Trophoblast cell (in vitro differentiated cells and primary cell): ENCODE measurements around the gene PRDM11.

Experiments used
- DNase-seq, 2 donors: peaks; one replicate each; pipeline ENCODE4 v3.0.0-alpha.2; 2016
- H2AFZ ChIP-seq: 2 replicates; pipeline ENCODE4 v1.6.1; 2013; ENCODE audit warnings: low read length, moderate library complexity, mild to moderate bottlenecking; ENCODE audit not compliant: insufficient read depth, poor library complexity
- H2AK5ac ChIP-seq: 2 replicates; pipeline ENCODE4 v1.6.1; 2013; ENCODE audit warnings: mild to moderate bottlenecking, low read length
- H2BK120ac ChIP-seq: 2 replicates; pipeline ENCODE4 v1.6.1; 2013; ENCODE audit warnings: low read length, mild to moderate bottlenecking, moderate library complexity; ENCODE audit not compliant: insufficient read depth, poor library complexity
- H2BK12ac ChIP-seq: 2 replicates; pipeline ENCODE4 v1.6.1; 2013; ENCODE audit warnings: mild to moderate bottlenecking, low read length, moderate library complexity
- H2BK5ac ChIP-seq: 2 replicates; pipeline ENCODE4 v1.6.1; 2013; ENCODE audit warnings: low read length, low read depth, moderate library complexity, mild to moderate bottlenecking; ENCODE audit not compliant: poor library complexity
- H3K14ac ChIP-seq: 2 replicates; pipeline ENCODE4 v1.6.1; 2013; ENCODE audit warnings: mild to moderate bottlenecking, low read length
- H3K18ac ChIP-seq: 2 replicates; pipeline ENCODE4 v1.6.1; 2013; ENCODE audit warnings: mild to moderate bottlenecking, low read length
- H3K23ac ChIP-seq: 2 replicates; pipeline ENCODE4 v1.6.1; 2013; ENCODE audit warnings: low read length
- H3K27ac ChIP-seq: 2 replicates; pipeline ENCODE4 v1.5.1; 2013; ENCODE audit warnings: low read depth, mild to moderate bottlenecking, inconsistent platforms, low read length, moderate library complexity
- H3K27me3 ChIP-seq: 2 replicates; pipeline ENCODE4 v1.6.1; 2013; ENCODE audit warnings: inconsistent platforms, mild to moderate bottlenecking, low read length, moderate library complexity; ENCODE audit not compliant: insufficient read depth
- H3K36me3 ChIP-seq, 2 experiments: 1 replicate in 1 of 2; 2 replicates in 1 of 2; pipeline ENCODE4 v1.6.1; 2013; ENCODE audit warnings: low read length in 2 of 2, mild to moderate bottlenecking in 2 of 2, moderate library complexity in 1 of 2; ENCODE audit not compliant: insufficient read depth in 2 of 2, control insufficient read depth in 1 of 2
- H3K4ac ChIP-seq: 2 replicates; pipeline ENCODE4 v1.6.1; 2013; ENCODE audit warnings: low read depth, mild to moderate bottlenecking, low read length, moderate library complexity
- H3K4me1 ChIP-seq, 2 experiments: 1 replicate in 1 of 2; 2 replicates in 1 of 2; pipeline ENCODE4 v1.6.1; 2013; ENCODE audit warnings: low read length in 2 of 2, mild to moderate bottlenecking in 2 of 2, moderate library complexity in 1 of 2; ENCODE audit not compliant: insufficient read depth in 2 of 2, control insufficient read depth in 1 of 2
- H3K4me2 ChIP-seq: 2 replicates; pipeline ENCODE4 v1.6.1; 2013; ENCODE audit warnings: inconsistent platforms, mild to moderate bottlenecking, low read length, moderate library complexity
- H3K4me3 ChIP-seq: 2 replicates; pipeline ENCODE4 v1.5.1; 2013; ENCODE audit warnings: mild to moderate bottlenecking, low read depth, low read length, inconsistent platforms
- H3K79me1 ChIP-seq: one replicate; pipeline ENCODE4 v1.6.1; 2013; ENCODE audit warnings: low read length
- H3K79me2 ChIP-seq: 2 replicates; pipeline ENCODE4 v1.6.1; 2013; ENCODE audit warnings: low read length, mild to moderate bottlenecking; ENCODE audit not compliant: control insufficient read depth, insufficient read depth, poor library complexity
- H3K9ac ChIP-seq: 2 replicates; pipeline ENCODE4 v1.6.1; 2013; ENCODE audit warnings: mild to moderate bottlenecking, low read length
- H3K9me3 ChIP-seq: 2 replicates; pipeline ENCODE4 v1.6.1; 2013; ENCODE audit warnings: low read depth, mild to moderate bottlenecking, control low read depth, inconsistent platforms, low read length; ENCODE audit not compliant: insufficient read depth
- H4K12ac ChIP-seq: 2 replicates; pipeline ENCODE4 v1.6.1; 2013; ENCODE audit warnings: low read depth, mild to moderate bottlenecking, low read length, moderate library complexity
- H4K8ac ChIP-seq: 2 replicates; pipeline ENCODE4 v1.6.1; 2013; ENCODE audit warnings: low read depth, mild to moderate bottlenecking, low read length, moderate library complexity
- H4K91ac ChIP-seq: one replicate; pipeline ENCODE4 v1.6.1; 2013; ENCODE audit warnings: low read depth, mild to moderate bottlenecking, low read length, moderate library complexity
- WGBS: extraction: QIAGEN DNeasy Blood & Tissue Kit; methylation state at CpG from one replicate; pipeline ENCODE4 v1.1.7; 2013; ENCODE audit warnings: missing lambda C conversion rate; ENCODE audit not compliant: insufficient read length, insufficient coverage; ENCODE audit errors: extremely low coverage; 5-methylcytosine and 5-hydroxymethylcytosine counted together

PRDM11 gene

GRCh38 chr11:45213717-45214116 is 67.3 kb downstream of the PRDM11 start:
- DNase-seq = no peak
- Histone ChIP-seq H3K79me1 (no peaks in the 10 kb centered on the region), H3K27me3 (no peaks in the 10 kb centered on the region), H2AFZ (no peak overlapping the region), H3K4me3 (no peak overlapping the region), H3K9me3 (no peaks in the 10 kb centered on the region), H2BK12ac (no peak overlapping the region), H3K4me2 (no peak overlapping the region), H3K36me3 (no peaks in the 10 kb centered on the region), H3K4ac (no peak overlapping the region), H3K9ac (no peak overlapping the region), H2BK120ac (no peak overlapping the region), H4K8ac (no peak overlapping the region), H3K18ac (no peak overlapping the region), H3K27ac (no peak overlapping the region), H4K91ac (no peak overlapping the region), H3K23ac (no peak overlapping the region), H4K12ac (no peak overlapping the region), H3K79me2 (no peaks in the 10 kb centered on the region), H3K14ac (no peak overlapping the region), H2BK5ac (no peak overlapping the region), H2AK5ac (no peak overlapping the region), H3K4me1 (no peaks in the 10 kb centered on the region)
- WGBS = no CpG with 5 or more reads among the region's 1 CpG

DNA sequence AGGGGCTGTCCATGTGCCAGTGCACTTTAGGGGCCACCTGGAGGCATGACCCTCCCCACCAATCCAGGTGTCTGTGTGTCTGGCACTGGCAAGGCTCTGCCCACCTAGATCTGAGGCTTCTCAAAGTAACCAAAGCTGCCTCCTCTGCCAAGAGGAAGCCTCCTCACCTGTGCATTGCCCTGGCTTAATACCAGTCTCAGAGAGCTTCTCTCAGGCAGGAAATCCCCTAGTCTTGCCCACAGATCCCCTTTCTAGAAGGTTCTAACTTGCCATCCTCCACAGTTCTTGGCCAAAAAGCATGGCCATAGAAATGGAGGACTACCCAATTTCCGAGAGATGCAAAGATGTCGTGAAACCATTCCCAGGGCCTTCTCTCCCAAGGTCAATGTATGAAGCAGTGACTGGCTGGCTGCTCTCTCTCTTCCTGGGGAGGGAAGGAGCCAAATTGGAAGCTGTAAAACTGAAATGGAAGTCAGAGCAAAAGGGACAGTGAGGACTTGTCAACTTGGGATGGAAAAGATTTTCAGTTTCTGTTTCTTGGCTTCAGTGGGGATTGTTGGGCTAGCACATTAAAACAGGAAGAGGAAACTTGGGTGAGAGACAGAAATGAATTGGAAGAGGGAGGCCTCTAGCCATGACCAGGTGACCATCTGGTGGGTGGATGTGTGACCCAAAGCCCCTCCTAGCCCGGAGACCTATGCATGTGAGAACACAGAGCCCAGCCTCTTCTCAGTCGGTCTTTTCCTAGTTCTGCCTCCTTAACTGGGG is 68.8 kb downstream of the PRDM11 start:
- no peak overlapping the region for H2BK5ac ChIP-seq
- DNase-seq = no peak
- no CpG with 5 or more reads among the region's 4 CpGs for WGBS
- H3K14ac ChIP-seq = no peak overlapping the region
- H4K91ac ChIP-seq = no peak overlapping the region
- no peak overlapping the region for H3K27ac ChIP-seq
- no peak overlapping the region for H3K4me2 ChIP-seq
- H3K79me2 ChIP-seq = no peaks in the 10 kb centered on the region
- no peak overlapping the region for H4K12ac ChIP-seq
- H2AK5ac ChIP-seq = no peak overlapping the region
- no peak overlapping the region for H3K4ac ChIP-seq
- no peak overlapping the region for H2BK12ac ChIP-seq
- H3K23ac ChIP-seq = no peak overlapping the region
- H3K79me1 ChIP-seq = no peaks in the 10 kb centered on the region
- no peak overlapping the region for H2AFZ ChIP-seq
- H3K27me3 ChIP-seq = no peaks in the 10 kb centered on the region
- no peaks in the 10 kb centered on the region for H3K4me1 ChIP-seq
- no peak overlapping the region for H2BK120ac ChIP-seq
- no peak overlapping the region for H3K9ac ChIP-seq
- H3K18ac ChIP-seq = no peak overlapping the region
- H3K9me3 ChIP-seq = no peaks in the 10 kb centered on the region
- no peaks in the 10 kb centered on the region for H3K36me3 ChIP-seq
- no peak overlapping the region for H4K8ac ChIP-seq
- H3K4me3 ChIP-seq = peak overlapping the region; percentile 31

GRCh38 chr11:45216031-45216430 is 69.6 kb downstream of the PRDM11 start:
- Histone ChIP-seq H4K91ac (no peak overlapping the region), H3K4me1 (no peaks in the 10 kb centered on the region), H3K27ac (no peak overlapping the region), H3K23ac (no peak overlapping the region), H2BK5ac (no peak overlapping the region), H4K12ac (no peak overlapping the region), H3K9me3 (no peaks in the 10 kb centered on the region), H3K4me3 (no peak overlapping the region), H3K36me3 (no peaks in the 10 kb centered on the region), H2BK120ac (no peak overlapping the region), H2AFZ (no peak overlapping the region), H4K8ac (no peak overlapping the region), H2BK12ac (no peak overlapping the region), H3K18ac (no peak overlapping the region), H3K14ac (no peak overlapping the region), H3K27me3 (no peaks in the 10 kb centered on the region), H3K79me1 (no peaks in the 10 kb centered on the region), H3K9ac (no peak overlapping the region), H2AK5ac (no peak overlapping the region), H3K4me2 (no peak overlapping the region), H3K4ac (no peak overlapping the region), H3K79me2 (no peaks in the 10 kb centered on the region)
- no peak for DNase-seq
- WGBS = no CpG with 5 or more reads among the region's 1 CpG

DNA sequence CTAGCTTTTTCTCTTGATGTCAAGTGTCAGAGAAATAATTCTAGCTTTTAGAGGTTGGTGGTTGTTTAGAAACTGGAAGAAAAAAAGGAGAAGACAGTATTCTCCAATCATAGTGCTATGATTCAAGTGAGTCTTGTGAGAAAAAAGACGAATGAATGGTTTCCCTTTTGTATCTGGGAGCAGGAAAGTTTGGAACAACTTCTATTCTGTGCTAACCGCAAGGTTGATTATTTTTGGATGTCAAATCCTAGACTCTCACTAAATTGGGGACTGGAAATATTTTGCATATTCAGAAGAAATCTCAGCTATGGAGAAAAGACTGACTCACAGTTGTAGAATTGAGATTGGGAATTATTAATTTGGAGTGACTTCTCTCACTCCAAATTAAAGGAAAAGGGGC is 70.5 kb downstream of the PRDM11 start:
- Histone ChIP-seq H4K91ac (no peak overlapping the region), H3K4me3 (no peak overlapping the region), H3K9me3 (no peaks in the 10 kb centered on the region), H3K9ac (no peak overlapping the region), H3K18ac (no peak overlapping the region), H3K79me1 (no peaks in the 10 kb centered on the region), H3K36me3 (no peaks in the 10 kb centered on the region), H2BK120ac (no peak overlapping the region), H3K23ac (no peak overlapping the region), H3K4me2 (no peak overlapping the region), H3K4me1 (no peaks in the 10 kb centered on the region), H3K4ac (no peak overlapping the region), H4K8ac (no peak overlapping the region), H2BK12ac (no peak overlapping the region), H4K12ac (no peak overlapping the region), H2AK5ac (no peak overlapping the region), H3K27ac (no peak overlapping the region), H3K27me3 (no peaks in the 10 kb centered on the region), H3K79me2 (no peaks in the 10 kb centered on the region), H2AFZ (no peak overlapping the region), H3K14ac (no peak overlapping the region), H2BK5ac (no peak overlapping the region)
- no peak for DNase-seq
- no CpG with 5 or more reads among the region's 2 CpGs for WGBS
